DND-41 (cell line): ENCODE data around the gene SYNE1.

Experiments used
- ATAC-seq: fragments of 200-7000 bp; cut with Tn5 transposase; 3 replicates; pipeline ENCODE4 v1.9.1; 2021; ENCODE audit warnings: low read depth; ENCODE audit not compliant: insufficient read depth
- DNase-seq: peaks from one replicate; pipeline ENCODE4 v3.0.0-alpha.2; 2020
- H2AFZ ChIP-seq: 2 replicates; pipeline ENCODE4 v1.6.0; 2012; ENCODE audit warnings: low read depth, low read length
- H3K27ac ChIP-seq: 2 replicates; pipeline ENCODE4 v1.5.1; 2012; ENCODE audit warnings: low read length, inconsistent platforms
- H3K27me3 ChIP-seq: fragments of 200-600 bp; sonication (generic); 2 replicates; pipeline ENCODE4 v1.6.0; 2012; ENCODE audit warnings: low read length, mild to moderate bottlenecking, inconsistent platforms; ENCODE audit not compliant: insufficient read depth, poor library complexity
- H3K36me3 ChIP-seq: 2 replicates; pipeline ENCODE4 v1.5.1; 2012; ENCODE audit warnings: low read length, inconsistent platforms; ENCODE audit not compliant: insufficient read depth
- H3K4me1 ChIP-seq: 2 replicates; pipeline ENCODE4 v1.5.1; 2012; ENCODE audit warnings: mild to moderate bottlenecking, low read length; ENCODE audit not compliant: insufficient read depth
- H3K4me2 ChIP-seq: 2 replicates; pipeline ENCODE4 v1.6.0; 2012; ENCODE audit warnings: mild to moderate bottlenecking, moderate library complexity, low read length, inconsistent platforms; ENCODE audit not compliant: insufficient read depth
- H3K4me3 ChIP-seq, 2 experiments: fragments of 200-600 bp in 1 of 2; shearing (Covaris generic) in 1 of 2; 2 replicates each; pipeline ENCODE4 v1.5.1; 2012 to 2016; ENCODE audit warnings: inconsistent platforms in 2 of 2, low read length in 2 of 2, mild to moderate bottlenecking in 2 of 2, low read depth in 1 of 2, moderate library complexity in 1 of 2
- H3K79me2 ChIP-seq: 2 replicates; pipeline ENCODE4 v1.6.0; 2012; ENCODE audit warnings: low read length, inconsistent platforms; ENCODE audit not compliant: insufficient read depth
- H3K9ac ChIP-seq: 2 replicates; pipeline ENCODE4 v1.6.0; 2012; ENCODE audit warnings: low read depth, mild to moderate bottlenecking, inconsistent platforms, low read length, moderate library complexity
- H3K9me3 ChIP-seq: 2 replicates; pipeline ENCODE4 v1.5.1; 2012; ENCODE audit warnings: low read length, moderate library complexity, mild to moderate bottlenecking, inconsistent platforms; ENCODE audit not compliant: insufficient read depth, severe bottlenecking
- H4K20me1 ChIP-seq: 2 replicates; pipeline ENCODE4 v1.6.0; 2012; ENCODE audit warnings: low read length; ENCODE audit not compliant: insufficient read depth
- EZH2 ChIP-seq: IDR thresholded peaks from 3 replicates; pipeline ENCODE4 v1.6.1; 2012; ENCODE audit warnings: borderline replicate concordance, low read depth, mild to moderate bottlenecking, moderate library complexity, low read length, inconsistent platforms; ENCODE audit not compliant: severe bottlenecking
- TF ChIP-seq, protein P1 (sequence below): IDR thresholded peaks from 2 replicates; pipeline ENCODE4 v1.5.1; 2012; ENCODE audit warnings: borderline replicate concordance, low read length, moderate library complexity, mild to moderate bottlenecking; ENCODE audit not compliant: poor library complexity, severe bottlenecking; ENCODE audit errors: extremely low read depth

SYNE1 gene

DNA sequence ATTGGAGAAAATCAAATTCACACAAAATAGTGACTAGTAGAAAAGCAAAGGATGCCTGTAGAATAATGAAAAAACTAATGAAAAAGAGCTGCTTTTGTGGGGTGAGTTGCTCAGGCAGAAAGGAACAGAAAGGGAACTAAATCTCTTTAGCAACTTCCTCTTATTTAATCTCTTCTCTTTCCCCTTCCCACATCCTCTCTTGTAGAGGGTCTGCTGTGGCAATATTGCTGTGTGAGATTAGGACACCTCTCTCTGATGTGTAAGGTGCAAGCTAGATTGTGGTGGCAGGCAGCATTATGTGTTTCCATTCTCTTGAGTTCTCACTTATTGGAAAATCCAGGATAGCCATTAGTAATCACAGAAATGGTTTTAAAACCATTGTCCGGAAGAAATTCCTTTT is 49.7 kb downstream of the SYNE1 start:
- no peaks in the 10 kb centered on the region for H3K4me1 ChIP-seq
- no peak overlapping the region for H3K4me2 ChIP-seq
- no peaks in the 10 kb centered on the region for H3K79me2 ChIP-seq
- H4K20me1 ChIP-seq = no peaks in the 10 kb centered on the region
- no peak overlapping the region for H2AFZ ChIP-seq
- DNase-seq = no peak
- H3K9me3 ChIP-seq = no peaks in the 10 kb centered on the region
- no peak overlapping the region for H3K9ac ChIP-seq
- no peaks in the 10 kb centered on the region for H3K36me3 ChIP-seq
- TF ChIP-seq, protein P1, sequence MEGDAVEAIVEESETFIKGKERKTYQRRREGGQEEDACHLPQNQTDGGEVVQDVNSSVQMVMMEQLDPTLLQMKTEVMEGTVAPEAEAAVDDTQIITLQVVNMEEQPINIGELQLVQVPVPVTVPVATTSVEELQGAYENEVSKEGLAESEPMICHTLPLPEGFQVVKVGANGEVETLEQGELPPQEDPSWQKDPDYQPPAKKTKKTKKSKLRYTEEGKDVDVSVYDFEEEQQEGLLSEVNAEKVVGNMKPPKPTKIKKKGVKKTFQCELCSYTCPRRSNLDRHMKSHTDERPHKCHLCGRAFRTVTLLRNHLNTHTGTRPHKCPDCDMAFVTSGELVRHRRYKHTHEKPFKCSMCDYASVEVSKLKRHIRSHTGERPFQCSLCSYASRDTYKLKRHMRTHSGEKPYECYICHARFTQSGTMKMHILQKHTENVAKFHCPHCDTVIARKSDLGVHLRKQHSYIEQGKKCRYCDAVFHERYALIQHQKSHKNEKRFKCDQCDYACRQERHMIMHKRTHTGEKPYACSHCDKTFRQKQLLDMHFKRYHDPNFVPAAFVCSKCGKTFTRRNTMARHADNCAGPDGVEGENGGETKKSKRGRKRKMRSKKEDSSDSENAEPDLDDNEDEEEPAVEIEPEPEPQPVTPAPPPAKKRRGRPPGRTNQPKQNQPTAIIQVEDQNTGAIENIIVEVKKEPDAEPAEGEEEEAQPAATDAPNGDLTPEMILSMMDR = no peak
- TF ChIP-seq EZH2 = no peak
- no peaks in the 10 kb centered on the region for H3K27me3 ChIP-seq
- H3K27ac ChIP-seq = no peak overlapping the region
- no peak overlapping the region for H3K4me3 ChIP-seq
- ATAC-seq = no peak

DNA sequence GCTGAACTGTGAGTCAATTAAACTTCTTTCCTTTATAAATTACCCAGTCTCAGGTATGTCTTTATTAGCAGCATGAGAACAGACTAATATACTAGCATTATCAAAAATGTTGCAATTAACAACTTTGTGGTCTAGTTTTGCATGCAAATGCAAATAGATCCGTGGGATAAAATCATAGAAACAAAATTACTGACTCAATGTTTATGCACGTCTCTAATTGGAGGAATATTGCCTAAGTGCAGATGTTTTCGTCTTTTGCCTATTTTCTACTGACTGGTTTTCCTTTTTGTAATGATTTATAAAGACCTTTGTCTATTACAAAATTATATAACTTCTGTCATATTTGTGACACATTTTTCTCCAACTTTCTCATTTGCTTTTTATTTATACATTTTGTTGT is 51.9 kb downstream of the SYNE1 start:
- H3K27ac ChIP-seq = no peak overlapping the region
- H4K20me1 ChIP-seq = no peaks in the 10 kb centered on the region
- DNase-seq (no peak), ATAC-seq (no peak)
- no peaks in the 10 kb centered on the region for H3K36me3 ChIP-seq
- TF ChIP-seq, protein P1 = no peak
- no peak for TF ChIP-seq EZH2
- H3K4me1 ChIP-seq = no peaks in the 10 kb centered on the region
- no peaks in the 10 kb centered on the region for H3K9me3 ChIP-seq
- no peak overlapping the region for H3K4me3 ChIP-seq
- H3K27me3 ChIP-seq = no peaks in the 10 kb centered on the region
- H3K4me2 ChIP-seq = no peak overlapping the region
- no peak overlapping the region for H3K9ac ChIP-seq
- H3K79me2 ChIP-seq = no peaks in the 10 kb centered on the region
- H2AFZ ChIP-seq = no peak overlapping the region

DNA sequence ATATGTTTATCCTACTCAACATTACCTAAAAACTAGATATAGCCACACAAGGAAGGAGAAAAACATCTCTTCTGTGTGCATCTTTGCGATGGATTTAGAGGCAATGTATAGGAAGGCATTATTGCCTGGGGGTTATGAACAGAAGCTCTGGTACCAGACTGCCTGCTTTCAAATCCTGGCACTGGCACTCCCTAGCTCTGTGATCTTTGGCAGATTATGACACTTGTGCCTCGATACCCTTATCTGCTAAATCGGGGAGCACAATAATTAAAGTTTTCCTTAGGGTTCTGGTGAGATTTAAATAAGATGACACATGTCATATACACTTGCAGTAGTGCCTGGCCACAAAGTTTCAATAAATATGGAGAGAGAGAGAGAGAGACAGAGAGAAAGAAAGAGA is 53.3 kb downstream of the SYNE1 start:
- H4K20me1 ChIP-seq = no peaks in the 10 kb centered on the region
- H3K4me1 ChIP-seq = no peaks in the 10 kb centered on the region
- no peak overlapping the region for H2AFZ ChIP-seq
- ATAC-seq (no peak), DNase-seq (no peak)
- no peaks in the 10 kb centered on the region for H3K27me3 ChIP-seq
- no peaks in the 10 kb centered on the region for H3K36me3 ChIP-seq
- TF ChIP-seq EZH2 = no peak
- TF ChIP-seq, protein P1 = no peak
- no peaks in the 10 kb centered on the region for H3K79me2 ChIP-seq
- no peak overlapping the region for H3K27ac ChIP-seq
- no peak overlapping the region for H3K9ac ChIP-seq
- no peak overlapping the region for H3K4me2 ChIP-seq
- no peak overlapping the region for H3K4me3 ChIP-seq
- H3K9me3 ChIP-seq = no peaks in the 10 kb centered on the region

DNA sequence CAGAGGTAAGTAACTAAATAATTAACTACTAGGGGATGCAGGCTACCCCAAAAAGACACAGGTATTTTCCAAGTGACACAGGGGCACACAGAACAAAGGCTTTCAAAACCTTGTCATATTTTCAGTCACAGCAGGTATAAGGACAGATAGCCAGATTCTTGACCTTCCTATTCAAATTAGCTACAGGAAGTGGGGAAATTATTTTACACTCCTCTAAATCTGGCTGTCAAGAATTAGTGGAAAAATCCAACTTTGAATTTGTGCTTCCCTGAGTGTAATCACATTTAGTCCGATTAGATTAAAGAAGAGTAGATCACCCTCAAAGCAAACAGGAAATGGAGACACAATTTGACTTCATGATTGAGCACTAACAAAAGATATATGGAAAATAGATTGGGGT is 60.6 kb downstream of the SYNE1 start:
- no peaks in the 10 kb centered on the region for H3K9me3 ChIP-seq
- no peak overlapping the region for H3K4me3 ChIP-seq
- no peak overlapping the region for H3K27ac ChIP-seq
- no peaks in the 10 kb centered on the region for H3K79me2 ChIP-seq
- H3K9ac ChIP-seq = no peak overlapping the region
- H3K4me1 ChIP-seq = no peaks in the 10 kb centered on the region
- H2AFZ ChIP-seq = no peak overlapping the region
- no peaks in the 10 kb centered on the region for H3K27me3 ChIP-seq
- H3K4me2 ChIP-seq = no peak overlapping the region
- TF ChIP-seq EZH2 = no peak
- TF ChIP-seq, protein P1 = no peak
- no peaks in the 10 kb centered on the region for H4K20me1 ChIP-seq
- no peak for DNase-seq
- no peak for ATAC-seq
- H3K36me3 ChIP-seq = no peaks in the 10 kb centered on the region
